Stimulated activated naive B cell treated with anti-CD40 and anti-IgM and Interleukin-4, amounts not matched to agents 10 μg/mL and 1 μg/mL and 100 μg/mL, for 72 hours (primary cell): ENCODE results near the gene WAC.
A peak's percentile ranks its signal among the peaks of the same experiment; 100 is the strongest.
"Not testable (repeated sequence)": the region's sequence is repeated elsewhere in the genome, so short reads cannot be mapped to it uniquely, and the experiment has no call there.

Source experiments
- ATAC-seq, 2 donors: fragments of 150-1000 bp; cut with Tn5 transposase; replicated peaks; 2 replicates each; pipeline ENCODE4 v1.10.0; 2021; ENCODE audit warnings: moderate library complexity in 1 of 2
- DNase-seq: peaks from one replicate; pipeline ENCODE4 v3.0.0; 2021
- H3K27ac Mint-ChIP-seq: one replicate; pipeline ENCODE4 v1.8.0; 2022; ENCODE audit warnings: mild to moderate bottlenecking, mixed read lengths
- H3K27me3 Mint-ChIP-seq, 2 donors: one replicate each; pipeline ENCODE4 v1.8.0; 2022; ENCODE audit warnings: mixed read lengths in 2 of 2
- H3K36me3 Mint-ChIP-seq, 2 donors: one replicate each; pipeline ENCODE4 v1.8.0; 2022; ENCODE audit warnings: mixed read lengths in 2 of 2, mild to moderate bottlenecking in 1 of 2
- H3K4me1 Mint-ChIP-seq, 2 donors: one replicate each; pipeline ENCODE4 v1.8.0; 2022; ENCODE audit warnings: mixed read lengths in 2 of 2, mild to moderate bottlenecking in 1 of 2
- H3K4me3 Mint-ChIP-seq, 2 donors: one replicate each; pipeline ENCODE4 v1.8.0; 2022; ENCODE audit warnings: mild to moderate bottlenecking in 2 of 2, mixed read lengths in 2 of 2, moderate library complexity in 1 of 2
- H3K9me3 Mint-ChIP-seq, 2 donors: one replicate each; pipeline ENCODE4 v1.8.0; 2022; ENCODE audit warnings: mixed read lengths in 2 of 2, mild to moderate bottlenecking in 1 of 2

WAC gene

DNA sequence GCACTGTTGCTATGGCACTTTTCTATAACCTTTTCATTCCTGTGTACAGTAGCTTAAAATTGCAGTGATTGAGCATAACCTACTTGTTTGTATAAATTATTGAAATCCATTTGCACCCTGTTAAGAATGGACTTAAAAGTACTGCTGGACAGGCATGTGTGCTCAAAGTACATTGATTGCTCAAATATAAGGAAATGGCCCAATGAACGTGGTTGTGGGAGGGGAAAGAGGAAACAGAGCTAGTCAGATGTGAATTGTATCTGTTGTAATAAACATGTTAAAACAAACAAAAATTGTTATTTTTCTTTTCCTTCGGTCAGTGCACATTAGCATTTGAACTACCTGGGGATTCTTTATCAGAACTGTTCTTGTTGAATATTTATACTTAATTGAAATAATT, 87.3 kb downstream of the WAC start:
- DNase-seq (no peak), ATAC-seq (no peak)
- Mint-ChIP-seq H3K27me3 (no peaks in the 10 kb centered on the region), H3K27ac (no peak overlapping the region), H3K36me3 (peaks cover 26% of the 10 kb centered on the region in 2 donors), H3K9me3 (no peaks in the 10 kb centered on the region), H3K4me3 (no peak overlapping the region), H3K4me1 (peaks cover 6 to 14% of the 10 kb centered on the region in 2 donors)

DNA sequence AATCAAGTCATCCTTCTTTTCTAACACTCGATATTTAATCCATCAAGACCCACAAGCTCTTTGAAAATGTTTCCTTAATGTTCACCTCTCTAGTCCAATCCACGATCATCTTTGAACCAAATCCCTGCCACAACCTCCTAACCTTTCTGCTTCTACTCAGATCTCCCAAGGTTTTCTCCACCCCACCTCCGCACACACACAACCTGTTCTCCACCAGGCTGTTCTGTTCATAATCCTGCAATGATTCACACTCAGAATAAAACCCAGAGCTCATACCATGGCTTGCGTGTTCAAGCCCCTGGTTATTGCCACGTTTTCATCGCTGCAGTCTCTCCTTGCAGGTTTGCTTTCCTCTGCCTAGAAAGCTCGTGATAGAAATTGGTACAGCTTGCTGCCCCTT, 90.6 kb downstream of the WAC start:
- no peak for DNase-seq
- H3K4me1 Mint-ChIP-seq = peaks cover 7 to 20% of the 10 kb centered on the region in 2 donors
- H3K9me3 Mint-ChIP-seq = no peaks in the 10 kb centered on the region
- ATAC-seq = no peak
- H3K27me3 Mint-ChIP-seq = peaks cover 0 to under 1% of the 10 kb centered on the region in 2 donors
- no peak overlapping the region for H3K4me3 Mint-ChIP-seq
- H3K36me3 Mint-ChIP-seq = peaks cover 19 to 22% of the 10 kb centered on the region in 2 donors
- peak overlapping the region; percentile 2 for H3K27ac Mint-ChIP-seq

DNA sequence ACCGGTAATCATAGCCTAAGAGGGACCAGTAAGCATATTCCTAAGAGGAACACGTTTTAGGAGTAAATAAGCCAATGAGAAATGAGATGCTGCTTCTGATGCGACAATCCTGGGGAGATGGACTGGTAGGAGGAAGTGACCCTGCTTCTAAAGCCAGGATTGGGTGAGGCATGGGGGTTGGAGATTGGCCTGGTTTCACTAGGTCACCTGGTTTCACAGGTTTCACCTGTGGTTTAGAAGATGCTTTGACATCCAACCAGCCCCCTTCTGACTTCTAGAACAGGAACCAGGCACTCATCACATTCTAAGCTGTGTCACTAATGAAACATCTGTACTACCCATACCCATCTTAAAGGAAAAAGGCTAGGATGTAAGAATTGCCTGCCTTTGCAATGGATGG, 91.4 kb downstream of the WAC start:
- peaks cover 3 to 6% of the 10 kb centered on the region in 2 donors for H3K27me3 Mint-ChIP-seq
- H3K4me3 Mint-ChIP-seq = no peak overlapping the region
- peaks cover 7 to 26% of the 10 kb centered on the region in 2 donors for H3K4me1 Mint-ChIP-seq
- ATAC-seq = peak; percentile 61 to 72
- H3K9me3 Mint-ChIP-seq = no peaks in the 10 kb centered on the region
- H3K27ac Mint-ChIP-seq = peak overlapping the region; percentile 25
- DNase-seq = peak; percentile 5
- peaks cover 17 to 19% of the 10 kb centered on the region in 2 donors for H3K36me3 Mint-ChIP-seq

DNA sequence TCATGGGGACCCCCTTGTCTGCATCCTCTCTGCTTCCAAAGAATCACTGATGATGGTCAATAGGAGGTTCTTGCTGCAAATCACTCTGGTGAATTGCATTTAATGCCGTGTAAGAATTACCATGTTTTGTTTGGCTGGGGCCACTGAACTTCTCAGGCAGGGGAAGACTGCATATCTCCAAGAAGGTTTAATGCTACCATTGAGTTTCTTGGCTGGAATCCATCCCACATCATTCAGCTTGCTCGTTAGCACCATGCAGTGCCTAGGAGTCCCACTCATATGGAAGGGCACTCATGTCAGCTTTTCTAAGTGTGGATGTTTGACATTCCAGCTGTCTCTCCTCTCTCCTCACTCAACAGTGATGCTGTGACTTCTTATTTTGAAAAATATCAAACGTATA, 94.2 kb downstream of the WAC start:
- DNase-seq (no peak), ATAC-seq (no peak)
- Mint-ChIP-seq H3K27ac (no peak overlapping the region), H3K36me3 (peaks cover 11 to 14% of the 10 kb centered on the region in 2 donors), H3K27me3 (peaks cover 16 to 22% of the 10 kb centered on the region in 2 donors), H3K4me3 (no peak overlapping the region), H3K4me1 (peaks cover 5 to 21% of the 10 kb centered on the region in 2 donors), H3K9me3 (no peaks in the 10 kb centered on the region)

DNA sequence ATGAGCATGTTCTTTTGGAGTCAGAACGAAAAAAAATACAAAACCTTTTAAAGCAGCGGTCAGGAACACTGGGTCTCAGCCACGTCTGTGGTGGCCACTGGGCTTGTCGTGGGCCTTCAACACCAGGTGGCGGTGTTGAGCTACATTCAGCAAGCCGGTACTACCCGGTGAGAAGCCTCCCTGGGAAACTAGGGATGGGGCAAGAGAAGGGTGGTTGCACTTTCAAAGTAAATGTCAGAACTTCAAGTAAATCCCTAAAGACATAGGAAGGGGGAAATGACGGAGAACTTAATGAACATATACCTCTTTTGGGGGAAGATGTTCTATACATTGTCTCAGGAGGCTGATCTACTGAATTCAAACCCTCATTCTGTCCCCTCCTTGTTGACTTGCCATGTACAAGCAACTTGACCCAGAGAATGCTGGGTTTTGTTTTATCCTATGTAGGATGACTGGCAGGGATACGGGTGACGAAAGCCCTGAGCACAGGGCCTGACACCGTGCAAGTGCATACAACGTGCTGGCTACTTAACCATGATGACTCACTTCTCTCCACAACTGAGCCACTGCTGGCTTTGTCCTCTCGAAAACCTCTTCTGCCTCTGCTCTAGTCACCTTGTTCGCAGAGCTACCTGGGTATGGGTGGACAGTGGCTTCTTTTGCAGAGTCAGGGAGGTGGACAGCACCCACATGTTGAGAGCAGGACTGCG, 95.4 kb downstream of the WAC start:
- Mint-ChIP-seq H3K4me1 (peaks cover 4 to 19% of the 10 kb centered on the region in 2 donors), H3K27me3 (peaks cover 22 to 26% of the 10 kb centered on the region in 2 donors), H3K36me3 (peaks cover 4 to 7% of the 10 kb centered on the region in 2 donors)

DNA sequence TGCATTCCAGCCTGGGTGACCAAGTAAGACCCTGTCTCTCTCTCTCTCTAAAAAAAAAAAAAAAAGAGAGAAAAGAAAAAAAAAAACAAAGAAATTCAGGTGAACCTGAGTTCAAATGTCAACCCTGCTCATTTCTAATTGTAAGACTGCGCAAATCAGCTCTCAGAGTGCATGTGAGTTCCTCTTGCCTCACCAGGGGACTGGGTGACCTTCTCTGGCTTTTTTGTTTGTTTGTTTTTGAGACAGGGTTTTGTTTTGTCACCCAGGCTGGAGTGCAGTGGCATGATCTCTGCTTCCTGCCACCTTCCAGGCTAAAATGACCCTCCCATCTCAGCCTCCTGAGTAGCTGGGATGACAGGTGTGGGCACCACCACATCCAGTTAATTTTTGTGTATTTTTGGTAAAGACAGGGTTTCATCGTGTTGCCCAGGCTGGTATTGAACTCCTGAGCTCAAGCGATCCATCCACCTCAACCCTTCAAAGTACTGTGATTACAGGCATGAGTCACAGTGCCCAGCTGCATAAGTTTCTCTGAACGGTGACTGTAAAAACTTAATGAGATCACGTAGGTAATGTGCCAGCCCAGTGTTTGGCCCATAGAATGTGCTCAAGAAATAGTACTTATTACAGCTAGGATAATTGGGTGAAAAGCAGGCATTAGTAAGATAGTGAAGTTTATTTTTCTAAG, 99.1 kb downstream of the WAC start:
- H3K36me3 Mint-ChIP-seq = no peaks in the 10 kb centered on the region
- H3K4me3 Mint-ChIP-seq = no peak overlapping the region
- peaks cover 31 to 32% of the 10 kb centered on the region in 2 donors for H3K27me3 Mint-ChIP-seq
- no peaks in the 10 kb centered on the region for H3K9me3 Mint-ChIP-seq
- ATAC-seq = no peak
- H3K4me1 Mint-ChIP-seq = peaks cover 2 to 12% of the 10 kb centered on the region in 2 donors
- no peak for DNase-seq
- H3K27ac Mint-ChIP-seq = no peak overlapping the region

More for the DNA sequence above, 95.4 kb downstream of the WAC start:
- ATAC-seq (peak; percentile 78 to 80), DNase-seq (peak; percentile 43)
- Mint-ChIP-seq H3K27ac (no peak overlapping the region), H3K9me3 (no peaks in the 10 kb centered on the region), H3K4me3 (no peak overlapping the region)

DNA sequence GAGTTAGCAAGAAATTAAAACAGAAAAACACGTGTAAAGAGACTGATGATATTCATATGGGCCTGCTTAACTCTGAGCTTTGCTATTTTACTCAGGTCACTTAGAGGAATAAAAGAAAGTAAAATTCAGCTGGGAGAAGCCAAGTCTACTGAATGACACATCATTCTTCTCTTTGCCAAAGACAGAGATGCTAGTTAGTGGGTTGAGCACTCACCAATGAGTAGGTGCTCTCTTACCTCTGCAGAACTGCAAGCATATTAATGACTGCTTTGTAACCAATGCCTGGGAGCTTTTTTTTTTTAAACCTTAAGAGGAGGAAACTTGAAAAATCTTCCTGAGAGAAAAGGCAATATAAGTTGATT, 99.6 kb downstream of the WAC start:
- H3K27me3 Mint-ChIP-seq = peaks cover 31 to 32% of the 10 kb centered on the region in 2 donors
- no peak for ATAC-seq

DNA sequence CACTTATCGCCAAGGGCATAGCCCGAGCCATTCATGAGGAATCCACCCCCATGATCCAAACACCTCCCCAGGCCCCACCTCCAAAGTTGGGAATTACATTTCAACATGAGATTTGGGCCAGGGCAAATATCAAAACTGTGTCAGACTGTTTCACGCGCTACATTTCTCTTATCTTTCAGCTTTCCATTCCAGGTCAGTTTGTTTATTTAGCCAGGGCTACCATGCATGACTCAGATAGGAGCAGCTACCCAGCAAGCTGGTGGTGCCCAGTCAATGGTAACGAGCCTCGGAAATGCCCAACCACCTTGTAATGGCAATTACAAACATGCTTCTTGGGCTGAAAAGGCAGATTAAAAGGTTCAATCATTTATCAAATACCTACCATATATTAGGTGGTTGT, 100.8 kb downstream of the WAC start:
- Mint-ChIP-seq H3K27ac (no peak overlapping the region), H3K4me3 (no peak overlapping the region), H3K36me3 (no peaks in the 10 kb centered on the region), H3K27me3 (peaks cover 28 to 32% of the 10 kb centered on the region in 2 donors), H3K4me1 (peaks cover 0 to 4% of the 10 kb centered on the region in 2 donors), H3K9me3 (peaks cover 2 to 4% of the 10 kb centered on the region in 2 donors)
- ATAC-seq = no peak
- DNase-seq = no peak

More for the DNA sequence above, 99.6 kb downstream of the WAC start:
- Mint-ChIP-seq H3K4me1 (peaks cover 2 to 12% of the 10 kb centered on the region in 2 donors), H3K27ac (no peak overlapping the region), H3K36me3 (no peaks in the 10 kb centered on the region), H3K9me3 (peaks cover 1 to 2% of the 10 kb centered on the region in 2 donors), H3K4me3 (no peak overlapping the region)
- no peak for DNase-seq

DNA sequence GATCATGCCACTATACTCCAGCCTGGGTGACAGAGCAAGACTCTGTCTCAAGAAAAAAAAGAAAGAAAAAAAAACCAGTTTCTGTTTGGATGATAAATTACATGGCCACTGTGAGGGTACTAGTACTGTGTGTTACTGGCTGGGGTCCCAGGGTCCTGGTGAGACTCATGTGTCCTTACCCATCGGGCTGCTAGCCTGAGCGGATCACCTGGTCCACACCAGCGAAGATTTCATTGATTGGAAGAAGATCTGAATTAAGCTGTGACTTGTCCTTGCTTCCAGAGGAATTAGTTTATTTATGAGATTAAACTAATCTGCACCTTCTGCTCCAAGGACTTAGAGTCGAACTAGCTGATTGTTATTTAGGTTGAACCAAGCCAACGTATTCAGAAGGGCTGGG, 104.4 kb downstream of the WAC start:
- no peaks in the 10 kb centered on the region for H3K36me3 Mint-ChIP-seq
- peaks cover 12 to 16% of the 10 kb centered on the region in 2 donors for H3K27me3 Mint-ChIP-seq
- H3K4me3 Mint-ChIP-seq = no peak overlapping the region
- no peaks in the 10 kb centered on the region for H3K4me1 Mint-ChIP-seq
- H3K27ac Mint-ChIP-seq = no peak overlapping the region
- DNase-seq = no peak
- no peak for ATAC-seq
- peaks cover 3 to 4% of the 10 kb centered on the region in 2 donors for H3K9me3 Mint-ChIP-seq

DNA sequence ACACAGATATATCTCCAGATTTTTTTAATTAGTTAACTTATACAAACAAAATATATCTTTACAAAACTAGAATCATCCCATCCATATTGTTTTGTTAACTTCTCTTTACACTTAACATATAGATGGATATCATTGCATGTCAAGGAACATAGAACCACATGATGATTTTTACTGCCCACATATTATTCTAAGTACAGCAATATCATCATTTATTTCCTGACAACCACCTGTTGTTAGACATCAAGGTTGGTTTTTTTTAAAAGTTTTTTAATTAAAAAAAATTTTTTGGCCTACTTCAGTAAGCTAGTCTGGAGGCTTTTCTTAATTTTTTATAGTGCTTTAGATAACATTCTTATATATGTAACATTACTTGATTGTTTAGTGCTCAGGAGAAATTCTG, 105.5 kb downstream of the WAC start:
- DNase-seq = no peak
- Mint-ChIP-seq H3K9me3 (peaks cover 3 to 4% of the 10 kb centered on the region in 2 donors), H3K4me1 (no peaks in the 10 kb centered on the region), H3K27ac (no peak overlapping the region), H3K27me3 (peaks cover 9 to 15% of the 10 kb centered on the region in 2 donors), H3K36me3 (no peaks in the 10 kb centered on the region), H3K4me3 (no peak overlapping the region)
- ATAC-seq = no peak

DNA sequence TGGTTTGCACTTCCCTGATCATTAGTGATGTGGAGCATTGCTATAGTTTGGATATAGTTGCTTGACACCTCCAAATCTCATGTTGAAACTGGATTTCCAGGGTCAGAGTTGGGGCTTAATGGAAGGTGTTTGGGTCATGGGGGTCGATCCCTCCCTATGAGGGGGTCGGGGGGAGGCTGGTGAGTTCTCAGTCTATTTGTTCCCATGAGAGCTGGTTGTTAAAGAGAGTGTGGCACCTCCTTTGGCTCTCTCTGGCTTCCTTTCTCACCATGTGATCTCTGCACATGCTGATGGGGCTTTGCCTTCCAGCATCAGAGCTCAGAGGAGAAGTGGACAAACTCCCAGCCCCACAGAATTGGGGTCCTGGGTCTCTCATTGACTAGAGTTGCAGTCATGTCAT, 107.6 kb downstream of the WAC start:
- Mint-ChIP-seq H3K36me3 (peaks cover 0 to 1% of the 10 kb centered on the region in 2 donors), H3K9me3 (peaks cover 4 to 7% of the 10 kb centered on the region in 2 donors), H3K27ac (no peak overlapping the region), H3K4me3 (no peak overlapping the region), H3K4me1 (no peaks in the 10 kb centered on the region), H3K27me3 (peaks cover 6 to 9% of the 10 kb centered on the region in 2 donors)
- ATAC-seq (no peak), DNase-seq (no peak)

DNA sequence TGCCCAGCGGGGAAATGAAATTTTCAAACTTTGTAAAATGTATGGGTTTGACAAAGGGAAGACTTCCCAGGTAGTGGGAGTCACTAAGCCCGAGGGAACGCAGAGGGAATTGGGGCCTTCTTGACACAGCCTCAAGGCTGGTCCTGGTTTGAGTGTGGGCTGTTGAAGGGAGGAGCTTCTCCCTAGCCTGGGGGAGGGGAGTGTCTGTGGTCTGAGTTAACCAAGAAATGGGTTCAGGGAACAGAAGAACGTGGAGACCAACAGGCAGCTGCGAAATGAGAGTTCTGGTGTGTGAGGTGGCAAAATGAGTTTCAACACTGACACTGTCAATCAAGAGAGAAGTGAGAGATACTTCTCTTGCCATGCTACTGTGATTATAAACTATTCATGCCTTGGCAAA, 111.7 kb downstream of the WAC start:
- H3K4me1 Mint-ChIP-seq = no peaks in the 10 kb centered on the region
- peaks cover 8 to 21% of the 10 kb centered on the region in 2 donors for H3K27me3 Mint-ChIP-seq
- H3K36me3 Mint-ChIP-seq = peaks cover 0 to 1% of the 10 kb centered on the region in 2 donors
- H3K27ac Mint-ChIP-seq = no peak overlapping the region
- H3K9me3 Mint-ChIP-seq = peaks cover 1 to 3% of the 10 kb centered on the region in 2 donors
- no peak for DNase-seq
- ATAC-seq = no peak
- no peak overlapping the region for H3K4me3 Mint-ChIP-seq

DNA sequence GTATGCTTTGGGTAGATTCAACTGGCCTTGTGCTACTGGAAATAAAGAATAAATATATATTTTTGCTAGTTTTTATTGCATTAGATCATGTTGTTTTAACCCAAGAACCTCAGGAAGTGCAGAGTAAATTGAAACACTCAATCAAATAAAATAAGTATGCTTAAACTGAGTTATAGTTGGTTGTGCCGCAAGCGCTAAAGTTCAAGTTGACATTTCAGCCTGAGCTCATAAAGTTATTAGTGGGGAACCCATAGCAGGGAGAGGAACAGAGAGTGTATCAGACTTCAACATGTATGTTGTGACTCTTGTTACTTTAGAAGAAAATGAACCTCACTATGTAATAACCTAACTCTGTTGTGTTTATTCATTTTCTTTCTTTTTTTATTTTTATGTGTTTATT, 119.2 kb downstream of the WAC start:
- H3K36me3 Mint-ChIP-seq = peaks cover 0 to 1% of the 10 kb centered on the region in 2 donors
- H3K9me3 Mint-ChIP-seq = no peaks in the 10 kb centered on the region
- H3K4me3 Mint-ChIP-seq = no peak overlapping the region
- H3K4me1 Mint-ChIP-seq = no peaks in the 10 kb centered on the region
- no peak for ATAC-seq
- no peak overlapping the region for H3K27ac Mint-ChIP-seq
- H3K27me3 Mint-ChIP-seq = peaks cover 13 to 28% of the 10 kb centered on the region in 2 donors
- no peak for DNase-seq

DNA sequence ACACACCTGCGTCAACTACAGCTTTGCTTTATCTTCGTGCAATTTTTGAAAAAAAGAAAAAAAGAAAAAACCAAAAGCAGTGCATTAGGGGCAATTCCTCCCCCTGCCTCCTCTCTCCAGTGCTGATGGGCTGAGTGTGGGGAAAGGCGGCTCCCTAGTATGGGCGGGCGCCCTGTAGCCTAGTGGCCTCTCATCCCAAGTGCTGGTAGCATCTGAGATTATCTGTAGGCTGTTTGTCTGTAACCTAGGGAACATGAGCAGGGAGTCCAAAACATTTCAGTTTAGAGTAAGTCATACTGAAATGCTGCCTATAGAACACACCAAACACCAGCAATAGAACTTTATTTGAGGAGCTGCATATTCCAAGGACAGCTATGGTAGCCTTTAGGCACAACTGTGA, 119.8 kb downstream of the WAC start:
- no peak for DNase-seq
- no peaks in the 10 kb centered on the region for H3K9me3 Mint-ChIP-seq
- peaks cover 13 to 30% of the 10 kb centered on the region in 2 donors for H3K27me3 Mint-ChIP-seq
- ATAC-seq = no peak
- no peak overlapping the region for H3K4me3 Mint-ChIP-seq
- H3K4me1 Mint-ChIP-seq = no peaks in the 10 kb centered on the region
- H3K27ac Mint-ChIP-seq = no peak overlapping the region
- peaks cover 0 to 1% of the 10 kb centered on the region in 2 donors for H3K36me3 Mint-ChIP-seq

DNA sequence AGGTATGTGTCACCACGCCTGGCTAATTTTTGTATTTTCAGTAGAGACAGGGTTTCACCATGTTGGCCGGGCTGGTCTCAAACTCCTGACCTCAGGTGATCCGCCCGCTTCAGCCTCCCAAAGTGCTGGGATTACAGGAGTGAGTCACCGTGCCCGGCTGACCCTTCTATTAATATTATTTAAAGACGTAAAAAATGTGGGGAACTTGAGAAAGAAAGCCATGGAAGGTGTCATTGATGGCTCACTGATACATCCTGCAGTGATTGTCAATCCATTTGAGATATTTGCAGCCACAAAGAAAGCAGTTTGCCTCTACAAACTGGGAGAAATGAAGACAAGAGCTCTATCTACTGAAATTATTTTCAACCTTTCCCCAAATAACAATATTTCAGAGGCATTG, 125.9 kb downstream of the WAC start:
- H3K36me3 Mint-ChIP-seq, H3K4me1 Mint-ChIP-seq, H3K9me3 Mint-ChIP-seq, H3K4me3 Mint-ChIP-seq, H3K27ac Mint-ChIP-seq, DNase-seq, ATAC-seq: not testable (repeated sequence)
- peaks cover 14 to 36% of the 10 kb centered on the region in 2 donors for H3K27me3 Mint-ChIP-seq
